ENCODE measurements around the gene FZR1. TPM values are rescaled to one million over a fixed set of nuclear protein-coding genes. Genes with fewer than 3 reads are reported as not detected.

The FZR1 gene
- total and polyA plus RNA-seq, 2 of the 4 experiments (the other 2 are of a cell fraction), result 21.5 to 47.8 TPM

DNA sequence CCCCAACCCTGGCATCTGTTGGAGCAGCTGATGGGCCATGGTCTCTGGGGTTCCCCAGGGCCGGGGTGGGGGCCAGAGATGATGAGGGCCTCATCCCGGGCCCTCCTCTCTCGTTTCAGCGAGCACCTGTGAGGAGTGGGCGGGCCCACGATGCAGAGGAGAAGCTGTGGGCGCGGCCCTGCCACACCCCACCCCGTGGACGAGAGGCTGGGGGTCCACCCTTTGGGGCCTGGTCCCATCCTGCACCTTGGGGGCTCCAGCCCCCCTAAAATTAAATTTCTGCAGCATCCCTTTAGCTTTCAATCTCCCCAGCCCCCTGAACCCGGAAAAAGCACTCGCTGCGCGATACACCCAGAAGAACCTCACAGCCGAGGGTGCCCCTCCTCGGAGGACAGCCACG is 72.3 kb downstream of the FZR1 start:
- ATAC-seq (ENCODE audit: low read depth) (no peak), DNase-seq (no peak)
- H3K9me3 ChIP-seq (ENCODE audit: control insufficient read depth, insufficient read depth, low read length), result no peaks in the 10 kb centered on the region
- H2BK120ac ChIP-seq (ENCODE audit: low read depth, low read length), result no peak overlapping the region
- no peaks in the 10 kb centered on the region for H3K27me3 ChIP-seq (ENCODE audit: control insufficient read depth, insufficient read depth, low read length)
- no peak overlapping the region for H3K4ac ChIP-seq (ENCODE audit: low read depth, low read length)
- H3K56ac ChIP-seq (ENCODE audit: extremely low read depth, insufficient read depth, low read length), result no peak overlapping the region
- no peak overlapping the region for H3K18ac ChIP-seq (ENCODE audit: low read depth, low read length)
- no peak overlapping the region for H3K27ac ChIP-seq (ENCODE audit: insufficient read depth, low read length)
- H3K4me1 ChIP-seq (ENCODE audit: control insufficient read depth, insufficient read depth, low read length), result peaks cover 5% of the 10 kb centered on the region
- POLR2A ChIA-PET (ENCODE audit: unreplicated experiment), result no interaction called here
- H3K4me2 ChIP-seq (ENCODE audit: low read depth, low read length), result no peak overlapping the region
- H3K36me3 ChIP-seq (ENCODE audit: control insufficient read depth, insufficient read depth, low read length), result peaks cover 15% of the 10 kb centered on the region; the same call in 1 of the 2 replicates
- H4K20me1 ChIP-seq (ENCODE audit: insufficient read depth, low read length), result peaks cover 12% of the 10 kb centered on the region; the same call in 1 of the 2 replicates
- no peak overlapping the region for H2BK5ac ChIP-seq (ENCODE audit: low read depth, low read length, poor library complexity, severe bottlenecking)
- WGBS, 2 experiments (ENCODE audit: extremely low coverage in 2 of 2, insufficient read length in 1 of 2), result 78% methylated on average over 6 of the region's 17 CpGs; no CpG with 5 or more reads in 1 of the 2 experiments
- H2AFZ ChIP-seq (replicated peaks; ENCODE audit: low read length, poor library complexity), result no peak overlapping the region
- dilution Hi-C loops (cut with HindIII; ENCODE audit: low sequenced_read_pairs, unreplicated experiment) (no loop called here), in situ Hi-C loops (cut with MboI; ENCODE audit: low sequenced_read_pairs) (no loop called here), intact Hi-C loops (cut with micrococcal nuclease) (no loop called here)
- no peak overlapping the region for H4K5ac ChIP-seq (ENCODE audit: low read depth, low read length)
- H3K9me1 ChIP-seq (ENCODE audit: insufficient read depth, low read length), result peaks cover 9% of the 10 kb centered on the region; the same call in 1 of the 2 replicates
- H2AK9ac ChIP-seq (replicated peaks; ENCODE audit: low read depth, low read length, poor library complexity), result no peak overlapping the region
- H3K9ac ChIP-seq (ENCODE audit: low read depth, low read length), result no peak overlapping the region
- H3K4me3 ChIP-seq (ENCODE audit: insufficient read depth, low read depth, low read length), result no peak overlapping the region
- CTCF ChIA-PET, result no interaction called here
- TF ChIP-seq FOS (IDR thresholded peaks at IDR 0.05; ENCODE audit: low read depth, low read length), result no peak
- TF ChIP-seq, protein P1, sequence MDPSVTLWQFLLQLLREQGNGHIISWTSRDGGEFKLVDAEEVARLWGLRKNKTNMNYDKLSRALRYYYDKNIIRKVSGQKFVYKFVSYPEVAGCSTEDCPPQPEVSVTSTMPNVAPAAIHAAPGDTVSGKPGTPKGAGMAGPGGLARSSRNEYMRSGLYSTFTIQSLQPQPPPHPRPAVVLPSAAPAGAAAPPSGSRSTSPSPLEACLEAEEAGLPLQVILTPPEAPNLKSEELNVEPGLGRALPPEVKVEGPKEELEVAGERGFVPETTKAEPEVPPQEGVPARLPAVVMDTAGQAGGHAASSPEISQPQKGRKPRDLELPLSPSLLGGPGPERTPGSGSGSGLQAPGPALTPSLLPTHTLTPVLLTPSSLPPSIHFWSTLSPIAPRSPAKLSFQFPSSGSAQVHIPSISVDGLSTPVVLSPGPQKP (IDR thresholded peaks at IDR 0.05; ENCODE audit: borderline replicate concordance, low read depth, low read length), result no peak
- H2AK5ac ChIP-seq (ENCODE audit: low read depth, low read length), result no peak overlapping the region
- H4K8ac ChIP-seq (ENCODE audit: low read depth in 2 of 2, low read length in 2 of 2), result no peak overlapping the region
- H4K91ac ChIP-seq (ENCODE audit: insufficient read depth, low read depth, low read length), result no peak overlapping the region
- no peak overlapping the region for H3K23ac ChIP-seq (ENCODE audit: low read depth, low read length)
- H3K14ac ChIP-seq (replicated peaks; ENCODE audit: low read depth, low read length), result no peak overlapping the region
- H2BK20ac ChIP-seq (ENCODE audit: low read depth, low read length), result no peak overlapping the region
- BruUV-seq (replicated peaks), result TSS peak; percentile 77
- no peak overlapping the region for H2BK15ac ChIP-seq (ENCODE audit: low read depth, low read length)
- H3K79me1 ChIP-seq (ENCODE audit: low read depth in 1 of 2, low read length in 2 of 2), result peaks cover 3 to 11% of the 10 kb centered on the region in 2 experiments; a peak in 3 of 4 replicates

Measured in IMR-90 (cell line).